ENCODE results near the gene BCAN. TPM values are rescaled to one million over a fixed set of nuclear protein-coding genes. Genes with fewer than 3 reads are reported as not detected.

Gene BCAN
- polyA plus RNA-seq, 3 donors: 0.22 to 1.3 (median 0.23) TPM

DNA sequence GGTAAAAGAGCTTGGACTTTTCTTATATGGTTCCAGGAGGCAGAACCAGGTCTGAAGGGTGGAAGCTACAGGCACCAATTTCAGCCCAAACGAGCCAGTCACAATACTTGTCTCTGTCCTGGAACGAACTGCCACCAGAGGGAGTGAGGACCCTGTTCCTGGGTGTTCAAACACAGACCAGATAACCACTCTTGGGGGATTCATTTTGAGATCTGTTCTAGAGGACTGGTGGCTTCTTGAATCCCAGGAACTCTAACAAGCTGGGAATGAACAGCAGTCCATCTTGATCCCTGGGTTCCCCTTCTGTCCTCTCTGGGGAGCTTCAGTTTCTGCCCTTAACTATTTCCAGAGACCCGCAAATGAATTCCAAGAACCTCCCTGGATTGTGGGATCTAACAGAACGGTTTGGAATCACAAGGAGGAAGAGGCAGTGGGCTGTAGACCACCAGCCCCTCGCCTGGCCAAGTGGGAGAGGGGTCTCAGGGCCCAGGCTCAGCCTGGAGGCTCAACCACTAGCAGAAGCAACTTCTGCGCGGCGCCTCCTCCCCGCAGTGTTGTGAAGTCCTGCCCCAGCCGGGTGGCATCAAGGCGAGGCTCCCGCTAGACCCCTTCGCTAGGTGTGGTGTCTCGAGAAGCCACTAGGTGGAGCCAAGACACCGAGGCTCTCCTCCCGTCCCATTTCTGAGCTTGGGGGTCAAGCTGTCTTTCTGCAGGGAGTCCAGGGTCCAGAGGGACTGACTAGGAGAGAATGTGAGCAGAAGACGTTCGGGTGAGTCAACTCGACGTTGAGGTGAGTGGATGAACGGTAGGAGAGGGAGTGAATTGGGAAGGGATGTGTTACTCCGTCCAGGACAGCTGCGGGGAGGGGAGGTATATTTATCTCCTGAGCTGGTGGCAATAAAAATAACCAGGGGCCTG, 47.4 kb downstream of the BCAN start:
- peak in 9 of 11 donors; percentile 80 to 90 (median 86) for DNase-seq (ENCODE audit: extremely low read depth in 1 of 11, low read depth in 9 of 11, low spot score in 4 of 11)

DNA sequence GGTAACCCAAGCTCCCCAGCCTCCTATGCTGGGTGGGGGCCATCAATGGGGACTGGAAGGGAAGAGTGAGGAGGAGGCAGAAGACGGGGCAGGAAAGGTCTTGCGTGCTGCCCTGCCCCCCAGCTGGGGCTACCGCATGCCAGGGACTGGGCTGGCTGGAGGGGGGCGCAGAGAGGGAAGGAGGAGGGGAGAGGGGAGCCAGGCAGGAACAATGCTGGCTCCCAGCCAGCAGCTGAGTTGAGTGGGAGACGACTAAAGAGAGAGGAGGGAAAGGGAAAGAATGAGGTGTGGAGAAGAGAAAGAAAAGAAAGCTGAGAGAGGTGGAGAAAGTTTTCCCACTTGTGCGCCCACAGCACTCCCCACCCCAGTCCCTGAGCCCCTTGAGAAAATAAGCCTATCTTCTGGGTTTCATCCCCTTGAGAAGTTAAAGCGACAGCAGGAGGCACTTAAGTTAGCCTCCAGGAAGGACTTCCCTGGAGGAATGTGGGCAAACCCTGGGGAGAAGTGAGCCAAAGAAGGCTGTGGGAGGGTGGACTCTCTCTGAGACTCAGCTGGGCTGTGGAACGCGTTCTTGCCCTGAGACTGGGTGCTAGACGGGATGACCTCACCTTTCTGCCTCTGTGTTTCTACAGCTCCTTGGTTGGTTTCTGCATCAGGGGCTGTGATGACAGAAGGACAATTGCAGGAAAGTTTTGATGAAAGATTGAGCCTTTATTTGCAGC, 48.2 kb downstream of the BCAN start:
- DNase-seq (ENCODE audit: extremely low read depth in 1 of 11, low read depth in 9 of 11, low spot score in 4 of 11): peak in 1 of 11 donors; percentile 72

DNA sequence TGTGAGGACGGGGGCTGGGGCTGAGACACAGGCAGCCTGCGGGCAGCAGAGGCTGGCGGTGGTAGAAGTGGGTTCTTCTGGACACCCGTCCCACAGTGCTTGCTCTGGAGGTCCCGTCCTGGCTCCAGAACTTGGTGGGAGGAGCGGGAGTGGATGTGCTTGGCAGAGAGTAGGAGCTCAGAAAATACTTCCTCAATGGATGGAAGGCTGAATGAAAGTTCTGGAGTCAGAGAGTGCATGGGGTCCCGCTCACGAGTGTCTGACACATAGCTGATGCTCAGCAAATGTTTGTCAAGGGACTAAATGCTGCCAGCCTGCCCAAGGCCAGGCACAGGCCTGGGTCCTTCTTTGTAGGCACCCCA, 48.7 kb downstream of the BCAN start:
- DNase-seq (ENCODE audit: extremely low read depth in 1 of 11, low read depth in 9 of 11, low spot score in 4 of 11): no peak

DNA sequence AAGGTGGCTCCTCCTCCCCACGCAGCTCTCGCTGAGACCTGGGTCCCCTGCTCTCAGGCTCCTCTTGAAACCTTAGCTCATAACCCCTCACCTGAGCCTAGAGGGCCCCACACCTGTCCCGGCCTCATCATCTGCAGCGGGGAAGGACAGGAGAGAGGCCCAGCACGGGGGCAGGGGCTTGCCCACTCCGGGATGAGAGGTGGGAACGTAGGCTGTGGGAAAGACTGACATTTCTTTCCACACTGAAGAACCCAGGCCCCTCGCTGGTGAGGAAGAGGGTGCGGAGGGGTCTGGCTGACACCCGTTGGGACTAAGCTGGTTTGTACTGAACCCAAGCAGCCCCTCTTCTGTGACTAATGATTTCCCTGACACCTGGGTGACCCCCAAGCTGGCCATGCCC, 49.3 kb downstream of the BCAN start:
- no peak for DNase-seq (ENCODE audit: extremely low read depth in 1 of 11, low read depth in 9 of 11, low spot score in 4 of 11)

DNA sequence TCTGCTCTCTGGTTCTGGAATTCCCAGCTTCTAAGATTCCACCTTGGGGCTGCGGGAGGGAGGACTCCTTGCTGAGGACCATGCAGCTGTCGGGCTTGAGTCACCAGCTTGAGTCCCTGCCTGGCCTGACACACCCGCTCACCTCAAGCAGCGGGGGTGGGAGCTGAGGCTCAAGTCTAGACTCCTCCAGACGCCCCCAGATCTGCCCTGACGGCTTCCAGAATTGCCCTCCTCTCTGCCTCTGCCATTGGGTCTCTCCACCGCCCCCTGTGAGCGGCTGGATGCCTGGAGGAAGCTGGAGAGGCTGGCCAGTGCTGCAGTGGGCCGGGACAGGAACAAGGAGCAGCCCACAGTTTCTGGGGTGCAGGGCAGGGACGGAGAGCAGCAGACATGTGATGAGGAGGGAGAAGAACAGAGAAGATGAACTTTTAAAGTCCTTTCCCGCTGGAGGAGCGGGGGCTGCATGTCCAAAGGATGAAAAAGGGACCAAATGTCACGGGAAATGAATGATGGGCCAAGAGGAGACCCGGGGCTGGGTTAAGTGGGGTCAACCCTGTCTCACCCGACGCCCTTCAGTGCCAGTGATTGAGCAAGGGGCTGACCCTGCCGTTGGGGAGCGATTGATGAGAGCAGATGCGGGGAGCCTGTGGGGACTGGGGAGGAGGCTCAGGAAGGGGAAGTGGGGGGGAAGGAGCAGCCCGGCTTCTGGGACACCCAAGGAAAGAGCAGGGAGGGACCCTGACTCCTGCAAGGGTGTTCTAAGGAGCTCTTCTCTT, 49.9 kb downstream of the BCAN start:
- DNase-seq (ENCODE audit: extremely low read depth in 1 of 11, low read depth in 9 of 11, low spot score in 4 of 11): no peak

DNA sequence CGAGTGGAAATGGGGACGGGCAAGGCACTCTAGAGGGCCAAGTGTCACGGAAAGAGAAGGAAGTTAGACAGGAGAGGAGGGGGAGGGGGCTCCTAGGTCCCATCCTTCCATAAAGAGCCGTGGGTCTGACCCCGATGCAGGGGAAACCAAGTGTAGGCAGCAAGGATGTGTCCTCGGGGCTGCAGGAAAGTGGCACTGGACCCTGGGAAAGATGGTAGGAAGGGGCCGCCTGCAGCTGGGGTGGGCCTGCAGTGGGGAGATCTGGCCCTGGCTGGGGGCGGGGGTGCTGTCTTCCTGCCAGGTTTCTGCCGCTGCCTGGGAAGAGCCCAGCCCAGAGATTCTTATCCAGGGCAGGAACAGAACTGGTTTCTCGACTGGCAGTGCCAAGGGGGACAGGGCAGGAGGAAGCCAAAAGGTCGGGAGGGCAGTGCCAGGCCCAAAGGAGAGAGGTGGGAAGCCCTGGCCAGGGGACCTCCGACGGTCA, 50.6 kb downstream of the BCAN start:
- DNase-seq (ENCODE audit: extremely low read depth in 1 of 11, low read depth in 9 of 11, low spot score in 4 of 11): no peak

DNA sequence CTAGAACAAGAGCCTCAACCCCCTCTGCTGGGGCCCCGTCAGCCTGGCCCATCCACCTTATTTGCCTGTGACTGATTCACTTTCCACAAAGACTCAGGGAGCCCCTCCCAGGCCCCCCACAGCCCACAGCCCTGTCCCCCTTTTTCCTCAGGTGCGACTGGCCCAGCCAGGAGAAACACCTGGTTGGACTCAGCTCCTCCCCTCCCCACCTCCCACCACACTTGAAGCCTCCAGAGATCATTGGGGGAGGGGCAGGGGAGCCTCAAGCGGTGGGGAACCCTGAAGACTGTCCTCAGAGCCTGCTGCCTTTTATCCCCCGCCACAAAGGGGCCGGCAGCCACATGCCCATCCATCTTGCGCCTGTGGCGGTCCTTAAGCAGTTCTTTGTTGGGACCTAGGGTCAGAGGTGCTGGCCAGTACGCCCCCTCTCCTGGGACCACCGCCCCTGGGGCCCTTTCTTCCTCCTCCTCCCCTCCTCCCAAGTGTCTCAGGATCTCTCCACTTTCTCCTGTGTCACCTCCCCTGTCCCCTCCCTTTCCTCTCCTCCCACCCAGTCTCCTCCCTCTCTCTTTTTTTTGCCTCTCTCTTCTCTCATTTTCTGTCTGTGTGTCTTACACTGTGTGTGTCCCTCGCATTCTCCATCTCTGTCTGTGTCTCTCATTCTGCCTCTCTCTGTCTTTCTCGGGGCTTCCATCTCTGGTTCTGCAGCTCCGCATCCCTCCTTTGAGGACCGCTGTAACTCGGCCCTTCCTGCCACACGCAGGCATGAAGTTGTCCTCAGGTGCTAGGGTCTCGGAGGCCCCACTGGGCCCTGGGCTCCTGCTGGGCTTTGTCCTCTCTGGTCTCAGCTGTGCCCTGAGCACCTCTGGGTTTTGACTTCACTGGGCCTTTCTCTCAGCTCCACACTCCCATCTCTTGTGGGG, 51.3 kb downstream of the BCAN start:
- DNase-seq (ENCODE audit: extremely low read depth in 1 of 11, low read depth in 9 of 11, low spot score in 4 of 11): peak in 7 of 11 donors; percentile 60 to 89 (median 83)

DNA sequence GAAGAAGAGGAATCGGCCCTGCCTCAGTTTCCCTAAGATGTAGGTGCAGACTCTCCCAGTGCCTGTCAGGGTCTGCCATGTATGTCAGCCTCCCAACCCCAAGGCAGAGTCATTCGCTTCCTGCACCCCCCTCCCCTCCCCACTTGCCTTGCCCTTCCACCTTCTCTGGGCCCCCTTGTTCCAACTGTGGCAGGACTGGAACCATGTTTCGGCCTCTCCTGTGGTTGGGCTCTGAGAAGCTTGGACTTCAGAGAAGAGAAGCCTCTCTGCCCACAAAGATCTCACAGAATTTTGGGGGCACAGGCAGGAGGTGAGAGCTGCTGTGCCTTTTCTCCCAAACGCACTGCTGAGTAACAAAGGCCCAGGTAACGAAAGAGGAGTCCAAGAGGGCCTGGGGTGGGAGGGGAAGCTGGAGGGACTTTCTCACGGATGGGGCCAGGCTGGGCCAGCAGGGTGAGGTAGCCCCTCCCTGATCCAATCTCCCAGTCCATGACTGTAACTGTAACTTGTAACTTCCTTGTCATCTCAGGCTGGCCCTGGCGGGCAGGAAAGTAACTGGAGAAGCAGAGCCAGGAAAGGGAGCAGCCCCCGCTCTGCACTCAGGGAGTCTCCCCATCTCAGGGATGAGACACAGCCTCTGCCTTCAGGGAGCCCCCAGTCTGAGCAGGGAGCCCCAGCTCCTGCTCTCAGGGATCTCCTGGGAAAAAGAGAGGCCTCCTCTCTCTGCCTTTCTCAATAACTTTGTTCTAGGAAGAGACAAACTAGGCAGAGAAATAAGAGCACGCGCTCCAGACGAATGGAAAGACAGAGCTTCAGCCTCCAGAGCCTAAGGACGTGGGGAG, 52.2 kb downstream of the BCAN start:
- DNase-seq (ENCODE audit: extremely low read depth in 1 of 11, low read depth in 9 of 11, low spot score in 4 of 11): no peak

DNA sequence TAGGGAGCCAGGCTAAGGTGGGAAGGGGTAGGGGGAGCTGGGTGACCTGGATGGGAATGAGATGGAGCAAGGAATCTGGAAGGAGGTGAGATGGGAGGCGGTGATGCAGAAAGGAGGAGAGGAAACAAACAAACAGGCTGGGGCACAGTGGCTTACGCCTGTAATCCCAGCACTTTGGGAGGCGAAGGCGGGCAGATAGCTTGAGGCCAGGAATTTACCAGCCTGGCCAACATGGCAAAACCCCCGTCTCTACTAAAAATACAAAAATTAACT, 52.7 kb downstream of the BCAN start:
- DNase-seq (ENCODE audit: extremely low read depth in 1 of 11, low read depth in 9 of 11, low spot score in 4 of 11): no peak

DNA sequence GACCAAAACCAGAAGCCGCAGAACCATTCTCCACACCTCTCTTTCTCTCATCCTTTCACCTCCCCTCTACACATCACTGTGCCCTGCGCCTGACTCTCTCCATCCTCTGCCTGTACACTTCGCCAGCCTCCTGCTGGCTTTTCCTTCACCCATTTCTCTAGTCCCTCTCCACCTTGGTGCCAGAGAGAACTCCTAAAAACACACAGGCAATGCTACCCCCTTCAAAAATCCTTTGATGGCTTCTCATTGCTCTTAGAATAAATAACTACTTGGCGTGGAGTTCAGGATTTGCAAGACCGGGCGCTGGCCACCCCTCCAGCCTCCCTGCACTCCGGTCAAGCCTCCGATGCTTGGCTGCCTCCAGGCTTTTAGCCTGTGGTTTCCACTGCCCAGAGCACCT, 54.8 kb downstream of the BCAN start:
- no peak for DNase-seq (ENCODE audit: extremely low read depth in 1 of 11, low read depth in 9 of 11, low spot score in 4 of 11)

DNA sequence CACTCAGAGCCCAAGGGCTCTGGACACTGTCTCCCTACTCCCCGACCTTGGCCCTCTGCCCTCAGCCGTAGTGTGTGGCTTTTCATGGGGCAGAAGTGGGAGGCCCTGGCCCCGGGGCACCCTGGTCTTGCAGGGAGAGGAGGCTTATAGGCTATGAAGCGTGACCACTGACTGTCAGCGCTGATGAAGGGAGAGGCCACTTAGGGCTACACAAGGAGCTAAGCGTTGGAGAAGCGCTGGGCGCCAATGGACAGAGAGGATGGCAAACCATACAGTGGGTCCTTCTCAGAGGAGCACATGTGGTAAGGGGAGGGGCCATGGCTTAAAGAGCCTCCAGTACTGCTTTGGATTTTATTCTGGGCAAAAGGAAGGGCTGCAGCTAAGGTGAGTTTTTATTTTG, 55.6 kb downstream of the BCAN start:
- DNase-seq (ENCODE audit: extremely low read depth in 1 of 11, low read depth in 9 of 11, low spot score in 4 of 11): no peak

DNA sequence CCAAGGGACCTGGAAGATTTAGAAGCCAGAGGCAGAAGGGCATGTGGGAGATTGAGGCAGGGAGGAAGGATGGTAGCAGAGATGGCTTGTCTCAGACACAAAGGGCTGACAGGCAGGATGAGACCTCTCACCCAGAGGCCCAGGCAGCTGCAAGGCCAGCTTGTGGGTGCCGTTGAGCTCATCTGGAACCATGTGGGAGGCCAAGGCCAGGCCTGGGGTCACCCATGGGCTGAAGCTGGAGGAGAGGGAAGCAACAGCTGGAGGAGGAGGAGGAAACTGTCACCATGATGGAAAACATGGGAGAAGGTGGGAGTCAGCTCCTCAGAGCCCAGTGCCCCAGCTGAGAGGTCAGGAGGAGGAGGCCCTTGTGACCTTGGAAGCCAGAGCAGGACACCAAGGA, 57.1 kb downstream of the BCAN start:
- no peak for DNase-seq (ENCODE audit: extremely low read depth in 1 of 11, low read depth in 9 of 11, low spot score in 4 of 11)

DNA sequence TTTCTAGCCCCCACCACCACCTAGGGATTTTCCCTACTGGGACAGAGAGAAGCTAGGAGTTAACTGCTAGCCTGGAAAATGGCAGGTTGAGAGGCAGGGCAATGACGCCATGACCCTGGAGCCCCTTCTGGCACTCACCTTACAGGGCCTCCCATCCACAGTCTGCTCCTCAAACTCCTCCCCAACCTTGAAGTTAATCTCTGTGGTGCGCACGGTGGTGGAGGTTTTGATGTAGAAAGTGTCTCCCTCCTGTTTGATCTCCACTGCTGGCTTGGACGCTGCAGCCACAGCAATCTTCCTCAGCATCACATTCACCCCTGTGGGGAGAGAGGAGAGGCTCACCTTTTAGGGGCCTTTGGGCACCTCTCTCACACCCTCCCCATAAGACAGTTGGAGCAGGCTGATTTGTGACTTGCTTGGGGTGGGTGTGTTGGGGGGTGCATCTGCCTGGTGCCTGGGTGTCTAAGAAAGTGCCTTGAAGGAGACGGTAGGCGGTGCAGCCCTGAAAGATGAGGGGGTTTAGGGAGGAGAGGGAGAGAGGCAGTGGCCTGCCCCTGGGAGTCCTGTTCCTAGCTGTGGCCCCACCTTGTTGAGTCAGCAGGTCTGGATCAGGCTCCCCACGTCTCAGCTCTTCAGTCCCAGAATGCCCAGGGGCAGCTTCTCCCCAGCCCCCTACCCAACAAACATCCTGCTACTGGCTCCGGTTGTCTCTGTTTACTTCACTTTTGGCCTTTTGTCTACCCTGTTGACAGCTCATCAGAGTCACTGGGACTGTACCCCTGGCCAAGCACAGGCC, 59.0 kb downstream of the BCAN start:
- no peak for DNase-seq (ENCODE audit: extremely low read depth in 1 of 11, low read depth in 9 of 11, low spot score in 4 of 11)

DNA sequence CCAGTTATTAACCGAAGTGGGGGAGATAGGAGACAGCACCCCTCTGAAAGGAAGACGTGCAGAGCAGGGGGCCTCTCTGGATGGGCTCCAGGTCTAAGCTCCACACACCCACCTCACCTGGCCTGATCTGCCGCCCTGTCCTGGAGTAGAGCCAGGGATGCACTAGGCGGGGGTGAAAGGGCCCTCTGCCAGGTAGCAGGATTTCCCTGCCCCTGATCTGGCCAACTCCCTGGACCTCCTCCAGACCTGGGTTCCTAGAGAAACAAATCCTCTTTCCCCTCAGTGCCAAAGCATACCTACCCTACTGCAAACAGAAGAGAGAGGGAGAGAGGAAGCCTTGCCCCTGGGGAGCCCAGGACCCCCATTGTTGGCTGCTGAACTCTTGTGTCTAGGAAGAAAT, 61.4 kb downstream of the BCAN start:
- DNase-seq (ENCODE audit: extremely low read depth in 1 of 11, low read depth in 9 of 11, low spot score in 4 of 11): no peak

DNA sequence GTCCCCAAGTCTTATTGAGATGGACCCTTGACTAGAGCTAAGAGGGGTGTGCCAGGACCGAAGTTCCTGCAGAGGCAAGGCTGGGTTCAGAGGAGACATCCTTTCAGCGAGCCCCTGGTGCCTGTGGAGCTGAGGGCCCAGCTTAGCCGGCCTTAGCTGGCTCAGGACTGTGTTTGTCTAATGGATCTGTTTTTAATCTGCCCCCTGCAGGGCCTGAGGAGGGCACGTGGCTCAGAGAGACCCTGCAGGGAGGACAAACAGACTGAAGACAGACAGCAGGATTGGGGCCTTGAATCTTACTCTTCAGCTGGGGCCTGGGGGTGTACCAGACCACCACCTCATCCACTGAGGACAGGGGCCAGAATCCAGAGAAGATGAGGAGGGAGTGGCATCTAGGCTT, 61.8 kb downstream of the BCAN start:
- no peak for DNase-seq (ENCODE audit: extremely low read depth in 1 of 11, low read depth in 9 of 11, low spot score in 4 of 11)

DNA sequence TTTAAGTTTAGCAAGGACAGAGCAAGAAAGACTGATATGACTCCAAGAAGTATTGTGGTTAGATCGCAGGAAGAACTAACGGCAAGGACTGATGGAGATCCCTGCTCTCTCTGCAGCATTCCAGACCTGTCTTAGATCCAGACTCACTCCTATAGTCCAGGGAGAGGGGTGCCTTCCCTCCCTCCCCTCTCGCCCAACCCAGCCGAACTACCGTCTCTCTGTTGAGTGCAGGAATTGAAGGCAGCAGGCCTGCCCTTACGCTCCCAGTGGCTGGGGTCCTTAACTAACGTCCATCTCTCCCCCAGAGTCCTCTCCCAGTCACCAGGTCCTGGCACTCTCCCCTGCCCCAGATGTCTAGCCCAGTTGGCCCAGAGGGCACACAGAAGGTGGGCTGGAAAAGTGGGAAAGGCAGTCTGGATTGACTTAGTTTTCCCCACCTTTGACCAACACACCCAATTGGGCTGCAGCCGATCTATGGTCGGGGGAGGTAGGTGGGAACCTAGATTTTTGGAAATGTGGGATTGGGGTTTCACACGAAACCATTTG, 62.3 kb downstream of the BCAN start:
- no peak for DNase-seq (ENCODE audit: extremely low read depth in 1 of 11, low read depth in 9 of 11, low spot score in 4 of 11)

DNA sequence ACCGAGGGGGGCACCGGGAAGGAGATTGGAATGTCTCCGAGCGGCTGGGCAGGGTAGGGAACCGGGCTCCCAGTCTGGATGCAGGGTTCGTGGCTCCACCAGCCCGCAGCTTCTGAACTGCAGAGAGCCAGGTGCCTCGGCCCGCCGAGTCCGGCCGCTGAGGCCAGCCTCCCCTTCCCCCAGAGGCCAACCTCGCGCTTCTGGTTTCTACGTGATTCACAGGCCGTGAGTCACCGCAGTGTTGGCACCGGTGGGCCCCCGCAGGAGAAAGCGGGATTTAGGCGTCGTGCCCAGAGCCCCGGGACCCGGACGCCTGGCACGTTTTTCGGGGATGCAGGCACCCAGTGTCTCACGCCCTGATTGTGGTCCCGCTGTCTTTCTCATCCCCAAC, 63.0 kb downstream of the BCAN start:
- no peak for DNase-seq (ENCODE audit: extremely low read depth in 1 of 11, low read depth in 9 of 11, low spot score in 4 of 11)

All from renal cortex interstitium (tissue), 11 donors.